GM19023 (cell line): ENCODE results near the gene ATG9B.

ENCODE experiments used
- ATAC-seq: cut with Tn5 transposase; IDR thresholded peaks from one replicate; pipeline ENCODE4 v1.9.1; 2021; ENCODE audit warnings: mild to moderate bottlenecking, moderate library complexity; ENCODE audit not compliant: unreplicated experiment

Gene ATG9B

GRCh38 chr7:151024435-151025056 is at the start of gene ATG9B:
Gene ATG9B (minus strand): TSS chr7:151024494. CDS start chr7:151024423, 71 bp downstream.
- ATAC-seq: no peak

- no peak for ATAC-seq
Observed at GRCh38 chr7:151073990-151074389, 49.7 kb upstream of the ATG9B start.

GRCh38 chr7:151071032-151071866 is 47.0 kb upstream of the ATG9B start:
- no peak for ATAC-seq

- no peak for ATAC-seq
Observed at GRCh38 chr7:151070574-151070960, 46.3 kb upstream of the ATG9B start.

GRCh38 chr7:151069841-151070573 is 45.7 kb upstream of the ATG9B start:
- ATAC-seq: no peak

DNA sequence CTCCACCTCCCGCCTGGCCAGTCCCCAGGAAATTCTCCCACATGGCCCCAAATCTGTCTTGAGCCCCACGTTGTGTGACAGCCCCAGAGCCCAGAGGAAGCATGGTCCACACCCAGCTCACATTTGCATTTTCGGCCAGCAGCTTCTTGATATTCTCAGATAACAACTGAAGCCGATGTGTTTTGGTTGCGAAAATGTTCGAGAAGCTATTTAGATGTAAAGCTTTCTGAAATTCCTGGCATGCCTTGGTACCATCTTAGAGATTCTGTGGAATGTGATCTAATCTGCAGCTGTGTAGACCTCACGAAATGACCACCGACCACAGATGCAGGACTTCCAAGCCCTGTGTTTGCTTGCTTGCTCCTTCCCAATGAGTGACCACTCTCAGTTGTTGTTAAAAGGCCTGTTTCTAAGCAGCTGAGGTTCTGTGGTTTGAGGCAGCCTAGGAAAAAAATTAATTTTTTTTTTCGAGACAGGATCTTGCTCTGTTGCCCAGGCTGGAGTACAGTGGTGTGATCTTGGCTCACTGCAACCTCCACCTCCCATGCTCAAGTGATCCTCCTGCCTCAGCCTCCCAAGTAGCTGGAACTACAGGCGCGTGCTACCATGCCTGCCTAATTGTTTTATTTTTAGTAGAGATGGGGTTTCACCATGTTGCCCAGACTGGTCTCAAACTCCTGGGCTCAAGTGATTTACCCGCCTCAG is 43.9 kb upstream of the ATG9B start:
- ATAC-seq: no peak

GRCh38 chr7:151066273-151066974 is 42.1 kb upstream of the ATG9B start:
- ATAC-seq: no peak

DNA sequence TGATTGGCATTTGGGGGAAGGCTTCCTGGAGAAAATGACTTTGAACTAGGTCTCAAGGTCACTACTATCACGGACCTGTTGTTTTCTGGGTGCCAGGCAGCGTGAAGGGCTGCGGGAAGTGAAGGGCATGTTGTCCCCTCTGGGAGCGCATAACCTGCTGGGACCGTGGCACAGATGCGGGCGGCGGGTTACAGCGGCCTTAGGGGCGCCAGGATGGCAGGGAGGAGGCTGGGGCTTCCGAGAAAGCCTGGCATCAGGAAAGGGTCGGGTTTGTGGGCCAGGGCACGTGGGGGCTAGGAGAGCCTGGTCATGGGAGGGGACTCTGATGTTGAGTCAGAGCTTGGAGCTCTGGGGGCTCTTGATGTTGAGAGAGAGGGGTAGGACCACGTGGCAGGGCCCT is 41.2 kb upstream of the ATG9B start:
- ATAC-seq: no peak

DNA sequence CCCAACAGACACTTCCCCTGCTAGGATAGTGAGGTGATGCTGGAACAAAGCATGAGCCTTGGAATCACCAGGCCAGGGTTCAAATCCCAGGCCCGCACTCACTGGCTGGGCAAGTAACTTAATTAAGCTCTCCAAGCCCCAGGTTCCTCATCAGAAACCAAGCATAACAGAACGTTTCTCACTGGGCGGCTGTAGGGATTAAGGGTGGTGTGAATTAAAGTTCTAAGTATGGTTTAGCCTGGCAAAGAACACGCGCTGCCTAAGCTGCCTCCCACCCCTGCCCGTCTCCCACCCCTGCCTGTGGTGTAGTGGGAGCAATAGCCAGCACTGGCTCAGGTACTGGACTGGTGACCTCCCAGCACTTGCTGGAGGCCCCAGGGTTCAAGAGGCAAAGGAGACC is 40.7 kb upstream of the ATG9B start:
- no peak for ATAC-seq

DNA sequence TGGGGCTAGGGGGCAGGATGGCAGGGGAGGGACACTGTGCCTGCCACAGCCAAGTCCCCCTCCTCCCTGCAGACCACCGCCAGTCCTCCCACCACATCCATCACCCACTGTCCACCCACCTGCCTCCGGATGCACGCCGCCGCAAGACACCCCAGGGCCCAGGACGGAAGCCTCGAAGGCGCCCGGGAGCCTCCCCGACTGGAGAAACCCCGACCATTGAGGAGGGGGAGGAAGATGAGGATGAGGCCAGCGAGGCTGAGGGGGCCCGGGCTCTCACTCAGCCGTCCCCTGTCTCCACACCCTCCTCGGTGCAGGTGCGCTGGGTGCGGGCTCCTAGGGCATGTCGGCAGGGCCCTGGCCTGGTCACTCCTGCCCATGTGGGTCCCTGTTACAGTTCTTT is 40.2 kb upstream of the ATG9B start:
- no peak for ATAC-seq

DNA sequence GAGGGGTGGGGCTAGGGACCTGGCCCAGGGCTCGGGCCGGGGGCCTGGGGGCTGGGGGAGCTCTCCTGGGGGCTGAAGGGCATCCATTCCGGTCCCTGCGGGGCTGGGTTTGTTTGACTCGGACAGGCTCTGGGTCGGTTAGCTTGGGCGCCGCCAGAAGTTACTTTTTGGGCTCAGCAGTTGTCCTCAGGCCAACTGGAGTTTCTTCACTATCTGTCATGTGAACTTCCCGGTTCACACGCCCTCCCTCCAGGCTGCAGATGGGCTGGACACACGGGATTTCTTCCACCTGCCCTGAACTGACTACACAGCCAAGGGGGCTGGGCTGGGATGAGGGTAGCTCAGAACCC is 38.9 kb upstream of the ATG9B start:
- no peak for ATAC-seq

GRCh38 chr7:151062399-151063211 is 38.3 kb upstream of the ATG9B start:
- ATAC-seq: no peak

DNA sequence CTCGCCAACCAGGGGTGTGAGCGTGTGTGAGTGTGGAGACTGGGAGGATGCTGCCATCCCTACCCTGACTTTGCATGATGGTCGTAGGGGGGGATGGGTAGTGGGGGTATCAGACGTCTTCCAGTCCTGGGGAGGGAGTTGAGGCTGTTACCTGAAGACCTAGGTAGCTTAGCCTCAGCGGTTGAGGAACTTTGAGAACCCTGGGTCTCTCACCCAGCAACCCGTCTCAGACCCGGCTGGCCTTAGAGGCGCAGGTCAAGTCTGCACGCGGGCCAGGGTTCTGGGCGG is 37.8 kb upstream of the ATG9B start:
- no peak for ATAC-seq

DNA sequence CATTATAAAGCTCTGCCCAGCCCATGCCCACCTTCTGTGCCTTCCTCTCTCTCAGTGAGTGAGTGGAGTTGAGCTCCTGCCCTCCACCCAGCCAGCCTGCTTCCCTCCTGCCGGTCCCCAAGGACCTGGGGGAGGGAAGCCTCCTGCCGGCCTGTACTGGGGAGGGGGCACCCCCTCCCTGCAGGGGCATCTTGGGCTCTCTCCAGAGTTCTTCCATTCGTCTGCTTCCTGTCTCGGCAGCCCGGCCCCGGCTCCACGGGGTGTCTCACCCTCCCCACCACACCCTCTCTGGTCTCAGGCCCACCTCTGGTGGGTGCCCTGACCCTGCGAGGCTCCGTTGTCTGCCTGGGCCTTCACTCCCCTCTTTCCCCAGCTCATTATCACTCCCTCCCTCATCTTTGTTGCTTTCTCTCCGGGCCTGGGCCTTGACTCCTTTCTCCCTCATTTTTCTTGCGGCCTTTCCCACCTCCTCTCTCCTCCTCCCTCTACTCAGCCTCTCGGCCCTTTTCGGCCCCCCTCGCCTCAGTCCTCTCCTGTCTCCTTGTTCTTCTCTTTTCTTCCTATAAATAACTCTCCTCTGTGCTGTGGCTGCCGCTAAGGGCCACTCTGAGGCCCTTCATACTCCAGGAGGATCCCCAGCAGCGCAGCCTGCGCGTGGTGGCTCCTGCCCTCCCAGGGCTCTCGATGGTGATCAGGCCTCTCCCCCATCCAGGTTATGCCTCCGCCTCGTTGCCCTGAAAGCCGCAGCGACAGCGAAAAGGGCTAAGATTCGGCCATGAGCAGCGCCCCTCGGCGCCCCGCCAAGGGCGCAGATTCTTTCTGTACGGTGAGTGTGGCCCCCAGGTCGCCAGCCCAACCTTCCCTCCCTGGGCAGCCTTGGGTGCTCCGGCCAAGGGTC is 37.2 kb upstream of the ATG9B start:
- ATAC-seq: no peak

GRCh38 chr7:151060416-151061212 is 36.3 kb upstream of the ATG9B start:
- ATAC-seq: no peak

DNA sequence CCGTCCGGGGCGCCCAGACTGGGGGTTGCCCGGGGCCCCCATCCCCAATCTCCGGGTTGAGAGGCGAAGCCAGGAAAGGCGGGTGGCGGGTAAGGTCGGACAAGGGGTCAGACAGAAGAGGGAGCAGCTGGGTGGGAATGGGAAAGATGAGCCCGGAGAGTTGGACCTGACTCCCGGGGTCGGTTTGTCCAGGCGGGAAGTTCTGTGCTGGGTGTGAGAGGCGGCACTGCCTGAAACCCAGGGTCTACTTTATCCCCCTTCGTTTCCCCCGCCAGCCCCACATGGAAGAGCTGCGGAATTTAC is 35.8 kb upstream of the ATG9B start:
- ATAC-seq: no peak

DNA sequence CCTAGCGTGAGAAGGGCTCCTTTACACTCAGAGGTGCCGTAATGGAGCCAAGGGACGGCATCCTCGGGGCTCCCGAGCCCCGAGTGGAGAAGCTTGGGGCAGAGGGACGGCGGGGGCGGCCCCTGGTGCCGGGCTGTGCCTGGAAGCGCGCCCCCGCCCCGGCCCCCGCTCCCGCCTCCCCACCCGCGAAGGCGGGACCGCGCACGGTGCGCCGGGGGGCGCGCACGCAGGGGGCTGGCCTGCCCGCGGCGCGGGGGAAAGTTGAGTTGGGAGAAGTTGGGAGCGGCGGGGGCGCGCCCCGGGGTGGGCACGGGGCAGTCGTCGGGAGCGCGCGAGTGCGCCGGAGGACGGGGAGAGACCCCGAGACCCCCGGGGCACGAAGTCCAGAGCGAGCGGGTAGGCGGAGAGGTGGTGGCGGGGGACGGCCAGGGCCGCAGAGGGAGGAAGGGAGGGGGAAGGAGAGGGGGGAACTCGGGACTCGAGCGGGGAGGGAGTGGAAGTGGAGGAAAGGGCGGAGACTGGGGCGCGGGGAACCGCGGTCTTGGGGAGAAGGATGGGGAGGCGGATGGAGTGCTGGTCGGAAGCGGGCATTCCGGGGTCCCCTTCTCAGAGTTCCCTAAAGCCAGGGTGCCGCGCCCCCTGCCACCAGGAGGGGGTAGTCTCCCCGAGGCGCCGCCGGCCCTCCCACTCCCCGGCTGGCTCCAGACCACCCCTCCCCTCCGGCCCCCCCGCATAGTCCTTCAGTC is 35.2 kb upstream of the ATG9B start, which contains the start of gene SLC4A2:
TSS of gene SLC4A2 (plus strand) at position 223 of the 746 bp plus-strand sequence. CDS start 2,399 bp downstream, outside the sequence.
- ATAC-seq: peak; percentile 36
